T follicular helper cell (primary cell): Measurements from ENCODE around the gene TTYH2.
"Not testable (repeated sequence)": the region's sequence is repeated elsewhere in the genome, so short reads cannot be mapped to it uniquely, and the experiment has no call there.

Experiments
- DNase-seq: peaks from one replicate; pipeline ENCODE4 v3.0.0-alpha.2; 2020; ENCODE audit warnings: low read depth
- total RNA-seq, 2 experiments: gene quantifications; one replicate each; lab custom pipeline; 2026; lab: John Stamatoyannopoulos, UW

The TTYH2 gene, protein sequence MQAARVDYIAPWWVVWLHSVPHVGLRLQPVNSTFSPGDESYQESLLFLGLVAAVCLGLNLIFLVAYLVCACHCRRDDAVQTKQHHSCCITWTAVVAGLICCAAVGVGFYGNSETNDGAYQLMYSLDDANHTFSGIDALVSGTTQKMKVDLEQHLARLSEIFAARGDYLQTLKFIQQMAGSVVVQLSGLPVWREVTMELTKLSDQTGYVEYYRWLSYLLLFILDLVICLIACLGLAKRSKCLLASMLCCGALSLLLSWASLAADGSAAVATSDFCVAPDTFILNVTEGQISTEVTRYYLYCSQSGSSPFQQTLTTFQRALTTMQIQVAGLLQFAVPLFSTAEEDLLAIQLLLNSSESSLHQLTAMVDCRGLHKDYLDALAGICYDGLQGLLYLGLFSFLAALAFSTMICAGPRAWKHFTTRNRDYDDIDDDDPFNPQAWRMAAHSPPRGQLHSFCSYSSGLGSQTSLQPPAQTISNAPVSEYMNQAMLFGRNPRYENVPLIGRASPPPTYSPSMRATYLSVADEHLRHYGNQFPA
- 5.0 to 23.5 reads per million in 2 experiments for total RNA-seq

DNA sequence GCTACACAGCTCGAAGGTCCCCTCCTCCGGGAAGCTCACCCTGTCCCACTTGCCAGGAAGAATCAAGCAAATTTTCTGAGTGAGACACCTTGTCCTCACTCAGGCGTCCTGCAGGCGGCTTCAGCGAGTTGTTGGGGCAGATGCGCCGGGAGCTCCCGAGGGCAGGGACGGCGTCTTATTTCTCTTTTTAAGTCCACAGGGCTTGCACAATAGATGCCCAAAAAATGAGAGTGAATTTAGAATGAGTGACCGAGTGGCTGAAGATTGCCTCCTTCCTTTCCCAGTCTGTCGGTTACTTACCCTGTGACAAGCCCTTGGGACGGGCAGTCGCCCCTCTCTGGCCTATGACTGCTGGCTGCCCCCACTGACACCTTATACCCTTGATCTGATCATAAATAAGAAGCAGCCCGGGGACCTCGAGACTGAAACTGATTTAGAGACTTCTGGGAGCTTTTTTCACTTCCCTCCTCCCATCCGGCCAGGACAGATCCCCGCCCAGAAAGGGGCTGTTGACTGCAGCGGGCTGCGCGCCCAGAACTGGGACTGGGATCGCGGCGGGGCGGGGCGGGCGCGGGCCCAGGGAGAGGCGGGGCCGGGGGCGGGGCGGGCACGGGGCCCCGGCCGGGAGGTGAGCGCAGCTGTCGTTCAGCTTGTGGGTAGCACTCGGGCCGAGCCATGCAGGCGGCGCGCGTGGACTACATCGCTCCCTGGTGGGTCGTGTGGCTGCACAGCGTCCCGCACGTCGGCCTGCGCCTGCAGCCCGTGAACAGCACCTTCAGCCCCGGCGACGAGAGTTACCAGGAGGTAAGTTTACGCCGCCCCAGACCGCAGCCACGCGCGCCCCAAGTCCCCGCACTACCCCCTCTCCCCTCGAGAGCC lies at the start of gene TTYH2:
Gene TTYH2 (plus strand): TSS at position 659 of the 879 bp plus-strand sequence. CDS start 17 bp downstream, at position 676.
- DNase-seq, result peak; percentile 63

DNA sequence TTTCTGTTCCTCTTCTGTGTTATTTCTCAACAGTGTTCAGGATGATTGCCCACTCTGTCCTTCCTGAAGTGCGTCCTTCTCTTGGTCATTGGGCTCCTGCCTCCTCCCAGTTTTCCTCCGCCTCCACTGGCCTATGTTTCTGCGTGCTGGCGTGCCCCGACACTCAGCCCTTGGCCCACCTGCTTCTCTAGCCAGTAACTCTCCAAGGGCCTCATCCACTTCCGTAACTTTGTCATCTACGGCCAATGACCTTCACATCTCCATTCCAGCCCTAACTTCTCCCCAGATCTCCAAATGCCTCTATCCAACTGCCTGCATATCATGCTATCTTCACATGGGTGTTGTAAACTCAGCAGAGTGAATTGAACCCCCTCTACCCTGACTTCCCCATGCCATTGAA lies 49.5 kb upstream of the TTYH2 start:
- no peak for DNase-seq

DNA sequence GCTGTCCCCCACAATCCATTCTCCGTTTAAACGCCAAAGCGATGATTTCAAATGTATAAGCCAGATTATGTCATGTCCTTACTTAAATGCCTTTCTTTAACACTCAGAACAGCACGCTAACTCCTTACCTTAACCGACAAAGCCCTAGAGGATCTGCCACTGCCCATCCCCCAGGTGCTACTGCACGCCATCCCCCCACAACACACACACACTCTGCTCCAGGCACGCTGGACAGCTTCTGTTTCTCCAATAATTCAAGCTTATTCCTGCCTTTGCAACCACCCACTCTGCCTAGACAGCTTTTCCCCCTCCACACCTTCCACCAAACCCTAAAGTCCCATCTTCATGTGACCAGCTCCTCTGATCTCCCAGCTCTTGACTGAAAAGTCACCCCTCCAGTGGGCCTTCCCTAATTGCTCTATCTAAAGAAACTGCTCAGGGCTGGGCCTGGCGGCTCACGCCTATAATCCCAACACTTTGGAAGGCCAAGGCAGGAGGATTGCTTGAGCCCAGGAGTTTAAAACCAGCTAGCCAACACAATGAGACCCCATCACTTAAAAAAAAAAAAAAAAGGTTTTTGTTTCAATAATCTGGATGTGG lies 48.8 kb upstream of the TTYH2 start:
- no peak for DNase-seq

DNA sequence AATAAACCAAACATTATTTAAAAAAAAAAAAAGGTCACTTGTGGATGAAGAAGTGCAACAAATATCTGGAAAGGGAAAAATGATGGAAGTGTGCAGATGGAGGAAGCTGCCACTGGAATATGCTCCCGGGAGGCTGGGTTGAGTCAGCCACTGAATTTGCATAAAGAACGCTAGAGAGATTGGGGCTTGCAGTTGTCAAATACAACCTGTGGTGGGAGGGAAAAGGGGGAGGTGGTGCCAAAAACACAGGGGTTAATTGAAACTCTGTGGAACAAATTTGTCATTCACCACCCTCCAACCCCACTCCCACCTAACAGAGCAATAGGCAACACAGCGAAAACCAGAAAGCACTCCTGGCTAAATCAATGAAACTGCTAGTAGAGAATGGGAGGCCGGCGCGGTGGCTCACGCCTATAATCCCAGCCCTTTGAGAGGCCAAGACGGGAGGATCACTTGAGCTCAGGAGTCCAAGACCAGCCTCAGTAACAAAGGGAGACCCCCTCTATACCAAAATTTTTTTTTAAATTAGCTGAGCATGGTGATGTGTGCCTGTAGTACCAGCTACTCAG lies 47.5 kb upstream of the TTYH2 start:
- no peak for DNase-seq

DNA sequence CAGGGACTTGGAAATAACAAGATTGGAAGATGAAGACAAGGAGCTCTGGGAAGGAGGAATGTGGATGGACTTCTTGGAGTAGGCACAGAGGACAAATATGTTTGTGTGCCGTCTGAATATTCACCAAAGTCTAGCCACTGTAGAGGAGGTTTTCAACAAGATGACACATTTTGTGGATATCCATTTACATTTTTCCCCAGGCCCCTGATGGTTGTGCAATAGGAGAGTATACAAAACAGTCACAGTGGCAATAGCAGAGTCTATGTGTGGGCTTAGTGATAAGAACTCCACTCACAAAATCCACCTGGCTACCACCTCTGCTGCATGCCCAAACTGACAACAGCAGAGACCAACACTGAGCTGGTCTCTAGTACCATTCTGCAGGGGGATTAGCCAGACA lies 42.4 kb upstream of the TTYH2 start:
- no peak for DNase-seq

DNA sequence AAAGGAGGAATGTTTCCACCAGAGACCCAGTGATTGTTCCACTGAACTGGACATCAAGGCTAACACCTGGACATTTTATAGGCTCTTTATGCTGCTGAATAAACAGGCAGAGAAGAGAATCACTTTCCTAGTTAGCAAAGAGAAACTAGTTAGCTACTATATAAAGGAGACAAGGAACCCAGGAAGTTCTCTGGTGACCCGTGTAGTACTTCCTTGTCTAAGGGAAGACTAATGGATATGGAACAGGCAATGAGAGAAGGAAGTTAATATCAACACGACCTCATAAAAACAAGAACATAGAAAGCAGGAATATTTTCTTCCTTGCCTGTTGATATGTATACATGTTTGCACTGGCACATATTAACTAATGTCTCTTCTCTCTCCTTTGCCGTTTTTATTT lies 40.7 kb upstream of the TTYH2 start:
- no peak for DNase-seq

DNA sequence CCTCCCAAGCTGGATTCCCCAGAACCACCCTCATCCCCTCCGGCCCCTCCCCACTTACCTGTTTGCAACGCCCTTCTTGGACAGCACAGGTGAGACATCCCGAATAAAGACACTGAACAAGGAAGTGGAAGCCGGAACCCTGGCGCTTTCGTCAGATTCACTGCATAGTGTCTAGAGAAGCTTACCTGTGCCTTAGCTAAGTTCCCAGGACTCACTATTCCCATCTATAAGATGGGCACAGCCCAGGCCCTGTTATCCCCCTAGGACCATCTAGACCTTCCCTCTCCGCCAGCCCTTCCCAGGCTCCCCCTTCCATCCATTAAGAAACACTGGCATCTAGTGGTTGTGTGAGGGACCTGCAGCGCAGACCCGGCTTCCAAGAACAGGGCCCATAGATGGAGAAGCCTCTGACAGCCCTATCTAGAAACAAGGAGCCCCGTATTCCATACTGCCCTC lies 36.8 kb upstream of the TTYH2 start:
- peak; percentile 3 for DNase-seq

DNA sequence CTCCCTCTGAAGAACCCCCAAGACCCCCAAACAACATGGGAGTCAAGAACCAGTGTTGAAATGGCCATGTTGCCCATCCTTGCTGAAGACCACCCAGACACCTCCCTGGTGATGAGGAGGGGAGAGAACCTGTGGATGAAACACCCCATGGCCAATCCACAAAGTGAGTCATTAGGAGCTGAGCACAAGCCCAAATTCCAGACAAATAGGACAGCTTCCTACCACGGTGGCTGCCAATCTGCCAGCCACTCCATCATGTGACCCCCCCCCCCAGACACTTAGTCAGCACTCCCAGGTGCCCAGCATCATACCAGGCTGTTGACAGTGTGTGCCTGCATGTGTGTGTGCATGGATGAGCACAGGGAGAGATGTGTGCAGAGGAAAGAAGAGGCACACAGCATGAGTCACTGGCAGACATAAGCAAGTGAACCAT lies 36.3 kb upstream of the TTYH2 start:
- no peak for DNase-seq

DNA sequence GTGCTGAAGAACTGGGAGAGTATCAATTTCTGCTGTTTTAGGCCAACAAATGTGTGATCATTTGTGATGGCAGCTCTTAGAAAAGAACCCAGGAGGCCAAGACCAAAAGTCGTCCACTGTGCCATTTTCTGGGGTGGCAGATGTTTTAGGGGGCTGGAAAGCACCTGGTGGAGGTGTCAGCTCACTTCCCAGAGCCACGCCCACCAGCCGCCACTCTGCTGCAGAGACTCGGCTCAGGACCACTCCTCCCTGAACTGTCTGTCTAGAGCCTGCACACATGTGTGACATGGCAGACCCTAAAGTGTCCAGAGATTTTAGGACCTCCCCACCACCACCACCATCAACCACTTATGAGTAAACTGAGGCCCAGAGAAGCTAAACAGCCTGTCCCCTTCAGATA lies 33.8 kb upstream of the TTYH2 start:
- DNase-seq, result no peak

DNA sequence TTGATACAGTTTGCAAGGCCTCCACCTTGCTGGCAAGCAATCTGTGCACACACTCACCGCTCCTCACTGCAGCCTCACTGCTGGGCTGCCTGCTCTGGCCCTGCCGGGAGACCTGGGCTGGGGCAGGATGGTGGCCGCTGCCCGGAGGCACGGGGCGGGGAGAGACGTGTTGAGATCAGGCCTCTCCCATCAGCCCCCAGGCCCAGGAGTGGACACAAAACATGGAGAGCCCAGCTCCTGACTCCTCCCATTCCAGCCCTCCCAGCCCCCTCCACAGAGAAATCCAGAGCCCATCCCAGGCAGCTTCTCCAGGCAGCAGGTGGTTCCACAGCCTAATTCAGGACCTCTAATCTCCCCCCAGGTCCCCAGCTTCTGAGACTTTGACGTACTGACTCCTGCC lies 33.0 kb upstream of the TTYH2 start:
- DNase-seq, result no peak

DNA sequence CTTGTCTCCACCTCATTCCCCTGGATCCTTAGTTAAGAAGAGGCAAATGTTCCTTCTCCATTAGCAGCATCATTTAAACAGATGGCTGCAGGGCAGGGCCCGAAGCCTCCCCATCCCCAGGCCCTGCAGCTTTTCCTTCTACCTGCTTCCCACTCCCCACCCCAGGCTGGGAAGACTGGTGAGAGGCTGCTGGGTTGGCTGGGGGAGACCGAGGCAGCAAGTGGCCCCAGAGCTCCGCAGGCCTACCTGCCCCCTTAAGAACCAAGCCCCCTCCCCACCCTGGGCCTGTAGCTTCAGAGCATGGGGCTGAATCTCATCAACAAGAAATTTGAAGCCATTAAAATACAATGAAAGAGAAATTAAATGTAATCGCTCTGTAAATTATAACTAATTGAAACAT lies 32.0 kb upstream of the TTYH2 start:
- no peak for DNase-seq

DNA sequence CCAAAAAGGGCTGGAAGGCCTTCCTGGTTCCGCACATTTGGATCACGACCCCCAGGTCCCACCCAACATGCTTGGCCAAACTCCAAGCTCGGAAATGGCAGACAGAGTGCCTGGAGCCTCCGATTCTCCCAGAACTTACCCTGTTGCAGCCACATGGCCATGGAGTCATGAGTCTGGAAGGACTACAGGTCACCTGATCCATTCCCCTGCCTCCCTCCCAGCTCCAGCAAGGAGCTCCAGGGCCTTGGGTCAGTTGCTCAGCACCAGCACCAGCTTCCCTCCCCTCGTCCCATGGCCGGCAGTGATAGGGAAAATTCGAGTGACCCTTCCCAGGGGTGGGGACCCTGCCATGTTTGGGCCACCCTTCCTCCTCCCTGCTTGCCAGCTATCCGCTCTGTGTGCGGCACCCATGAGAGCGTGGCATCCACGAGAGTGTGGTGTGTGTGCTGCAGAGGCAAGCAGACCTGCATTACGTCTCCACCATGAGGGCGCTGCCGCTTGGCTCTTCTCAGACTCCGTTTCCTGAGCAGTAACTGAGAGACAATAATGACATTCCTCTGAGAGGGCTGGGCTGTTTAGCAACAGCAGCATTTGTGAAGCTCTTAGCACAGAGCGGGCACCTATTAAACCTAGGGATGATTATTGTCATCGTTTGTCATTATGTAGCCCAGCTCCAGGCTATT lies 31.2 kb upstream of the TTYH2 start:
- no peak for DNase-seq

DNA sequence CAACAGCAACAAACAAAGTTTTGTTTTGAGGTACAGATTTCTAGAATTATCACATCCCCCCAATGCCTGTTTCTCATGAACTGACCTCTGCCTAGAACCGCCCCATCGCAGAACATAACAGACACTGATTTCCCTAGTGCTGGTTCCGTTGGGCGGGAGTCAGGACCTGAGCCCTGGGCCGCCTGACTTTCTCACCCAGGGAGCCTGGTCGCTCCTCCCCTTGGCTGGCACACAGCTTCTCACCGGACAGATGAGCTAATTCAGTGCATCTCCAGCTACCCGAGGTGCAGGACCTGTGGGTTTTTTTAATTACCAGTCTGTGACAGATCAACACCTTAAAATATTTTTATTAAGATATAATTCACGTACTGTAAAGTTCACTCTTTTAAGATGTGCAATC lies 30.0 kb upstream of the TTYH2 start:
- no peak for DNase-seq

DNA sequence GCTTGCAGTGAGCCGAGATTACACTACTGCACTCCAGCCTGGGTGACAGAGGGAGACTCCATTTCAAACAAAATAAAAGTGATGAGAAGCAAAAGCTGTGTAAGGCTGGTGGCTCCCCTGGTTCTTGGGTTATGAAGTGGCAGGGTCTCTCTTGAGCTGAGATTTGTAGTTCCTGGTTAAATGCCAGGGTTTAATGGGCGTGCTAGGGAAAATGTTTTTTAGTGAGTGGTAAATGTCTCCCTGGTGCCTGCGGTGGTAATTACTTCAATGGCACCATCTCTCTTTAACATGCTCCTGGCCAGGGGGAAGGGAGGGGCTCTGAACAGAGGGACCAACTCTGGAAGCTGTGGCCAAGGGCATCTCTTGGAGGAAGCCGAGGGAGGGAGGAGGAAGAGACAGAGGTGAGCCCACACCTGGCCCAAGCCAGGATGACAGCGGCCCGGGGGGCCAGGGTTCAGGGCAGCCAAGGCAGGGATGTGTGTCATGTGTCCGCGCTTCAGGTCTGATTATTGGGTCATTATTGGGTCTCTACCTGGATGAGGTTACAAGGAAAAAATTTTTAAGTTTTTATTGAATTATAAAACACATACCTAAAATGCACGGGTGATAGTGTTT lies 27.7 kb upstream of the TTYH2 start:
- no peak for DNase-seq

DNA sequence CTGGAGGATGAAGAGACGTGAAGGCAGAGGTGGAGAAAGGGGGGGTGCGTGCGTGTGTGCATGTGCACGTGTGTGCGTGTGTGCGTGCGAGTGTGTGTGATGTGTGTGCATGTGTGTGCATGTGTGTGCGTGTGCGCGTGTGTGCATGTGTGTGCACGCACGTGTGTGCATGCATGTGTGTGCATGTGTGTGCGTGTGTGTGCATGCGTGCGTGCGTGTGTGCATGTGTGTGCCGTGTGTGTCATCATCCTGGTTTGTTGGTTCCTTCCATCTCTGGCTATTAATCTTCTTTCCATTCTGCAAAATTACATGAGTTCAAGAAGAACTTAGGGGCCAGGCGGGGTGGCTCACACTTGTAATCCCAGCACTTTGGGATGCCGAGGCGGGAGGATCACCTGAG lies 26.9 kb upstream of the TTYH2 start:
- DNase-seq, result no peak

DNA sequence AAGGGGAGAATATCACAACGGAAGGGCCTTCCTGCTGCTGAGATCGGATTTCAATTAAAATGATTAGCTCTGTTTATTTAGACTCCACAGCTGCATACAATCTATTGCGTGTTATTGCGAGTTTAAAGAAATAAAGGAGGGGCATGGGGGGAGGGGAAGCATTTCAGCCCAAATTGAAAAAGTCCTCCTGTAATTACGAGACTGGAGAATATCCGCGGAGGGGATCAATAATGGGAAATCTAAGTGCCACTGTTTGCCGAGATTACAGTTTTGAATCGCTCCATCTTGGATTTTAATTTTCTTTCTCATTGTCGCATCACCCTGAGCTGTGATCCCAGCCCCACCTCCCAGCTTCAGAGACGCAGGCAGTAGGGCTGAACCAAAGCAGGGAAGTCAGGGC lies 25.6 kb upstream of the TTYH2 start:
- no peak for DNase-seq

DNA sequence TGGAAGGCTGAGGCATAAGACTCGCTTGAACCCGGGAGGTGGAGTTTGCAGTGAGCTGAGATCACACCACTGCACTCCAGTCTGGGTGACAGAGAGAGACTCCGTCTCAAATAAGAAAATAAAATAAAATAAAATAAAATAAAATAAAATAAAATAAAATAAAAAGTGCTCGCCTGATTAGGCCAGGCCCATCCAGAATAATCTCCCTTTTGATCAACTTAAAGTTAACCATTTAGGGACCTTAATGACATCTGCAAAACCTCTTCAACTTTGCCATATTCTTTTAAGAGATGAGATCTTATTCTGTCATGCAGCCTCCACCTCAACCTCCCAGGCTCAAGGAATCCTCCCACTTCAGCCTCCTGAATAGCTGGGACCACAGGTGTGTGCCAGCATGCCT lies 24.7 kb upstream of the TTYH2 start:
- DNase-seq, result not testable (repeated sequence)

DNA sequence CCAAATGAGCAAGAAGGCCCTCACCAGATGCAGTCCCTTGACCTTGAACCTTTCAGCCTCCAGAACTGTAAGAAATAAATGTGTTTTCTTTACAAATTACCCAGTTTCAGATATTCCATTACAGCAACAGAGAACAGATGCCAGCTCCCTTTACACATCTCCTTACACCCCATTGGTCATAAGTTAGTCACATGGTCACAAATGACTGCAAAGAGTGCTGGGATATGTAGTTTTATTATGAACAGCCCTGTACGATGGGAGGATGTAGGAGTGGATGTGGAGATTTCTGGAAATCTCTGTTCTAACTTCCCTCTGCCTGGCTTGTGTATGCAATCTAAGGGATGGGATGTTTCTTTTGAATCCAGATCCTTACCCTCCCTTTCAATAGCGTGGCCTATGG lies 23.2 kb upstream of the TTYH2 start:
- no peak for DNase-seq

DNA sequence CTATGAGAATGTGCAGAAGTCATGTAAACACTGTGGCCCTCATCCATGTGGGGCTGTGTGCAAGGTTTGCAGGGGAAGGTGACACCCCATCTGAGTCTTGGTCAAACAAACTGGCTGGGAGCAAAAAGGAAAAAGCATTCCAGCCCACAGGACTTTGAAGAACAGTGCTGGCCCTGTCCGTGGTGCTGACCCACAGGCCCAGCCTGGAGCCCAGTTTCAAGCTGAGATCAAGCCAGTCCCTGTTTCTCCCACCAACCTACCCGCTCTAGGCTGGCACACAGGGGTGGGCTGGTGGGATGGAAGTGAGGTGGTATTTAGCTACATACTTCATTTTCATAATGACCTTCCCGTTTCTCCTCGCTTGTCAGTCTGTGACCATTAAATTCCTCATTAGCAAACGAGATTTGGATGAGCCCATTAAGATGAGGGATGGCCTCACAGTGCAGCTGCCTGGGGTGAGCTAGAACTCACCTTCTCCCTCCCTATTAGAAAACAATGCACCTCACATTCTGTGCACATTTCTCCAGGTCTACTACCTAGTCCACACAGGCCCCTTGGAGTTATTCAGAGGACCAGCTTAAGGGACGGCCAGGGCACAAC lies 22.5 kb upstream of the TTYH2 start:
- no peak for DNase-seq
